HG02840 (cell line): ENCODE results near the gene PSMC3.

Source experiments
- ATAC-seq: cut with Tn5 transposase; IDR thresholded peaks from one replicate; pipeline ENCODE4 v1.9.1; 2021; ENCODE audit warnings: mild to moderate bottlenecking, moderate library complexity, moderate number of reproducible peaks; ENCODE audit not compliant: unreplicated experiment, low FRiP score

The PSMC3 gene

DNA sequence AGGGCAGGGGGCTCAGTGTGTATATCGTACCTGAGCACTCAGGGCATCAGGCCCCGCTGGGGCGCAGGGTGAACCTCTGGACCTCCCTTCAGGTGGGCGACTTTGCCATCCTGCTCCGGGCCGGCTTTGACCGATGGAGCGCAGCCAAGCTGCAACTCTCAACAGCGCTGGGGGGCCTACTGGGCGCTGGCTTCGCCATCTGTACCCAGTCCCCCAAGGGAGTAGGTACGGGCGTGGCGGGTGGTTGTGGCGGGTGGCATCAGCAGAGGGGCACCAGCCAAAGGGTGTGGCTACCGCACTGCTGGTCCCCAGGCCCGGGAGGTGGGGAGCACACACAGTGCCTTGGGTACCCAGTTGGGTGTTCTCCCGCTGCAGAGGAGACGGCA is 11.6 kb downstream of the PSMC3 start:
- ATAC-seq, result no peak

DNA sequence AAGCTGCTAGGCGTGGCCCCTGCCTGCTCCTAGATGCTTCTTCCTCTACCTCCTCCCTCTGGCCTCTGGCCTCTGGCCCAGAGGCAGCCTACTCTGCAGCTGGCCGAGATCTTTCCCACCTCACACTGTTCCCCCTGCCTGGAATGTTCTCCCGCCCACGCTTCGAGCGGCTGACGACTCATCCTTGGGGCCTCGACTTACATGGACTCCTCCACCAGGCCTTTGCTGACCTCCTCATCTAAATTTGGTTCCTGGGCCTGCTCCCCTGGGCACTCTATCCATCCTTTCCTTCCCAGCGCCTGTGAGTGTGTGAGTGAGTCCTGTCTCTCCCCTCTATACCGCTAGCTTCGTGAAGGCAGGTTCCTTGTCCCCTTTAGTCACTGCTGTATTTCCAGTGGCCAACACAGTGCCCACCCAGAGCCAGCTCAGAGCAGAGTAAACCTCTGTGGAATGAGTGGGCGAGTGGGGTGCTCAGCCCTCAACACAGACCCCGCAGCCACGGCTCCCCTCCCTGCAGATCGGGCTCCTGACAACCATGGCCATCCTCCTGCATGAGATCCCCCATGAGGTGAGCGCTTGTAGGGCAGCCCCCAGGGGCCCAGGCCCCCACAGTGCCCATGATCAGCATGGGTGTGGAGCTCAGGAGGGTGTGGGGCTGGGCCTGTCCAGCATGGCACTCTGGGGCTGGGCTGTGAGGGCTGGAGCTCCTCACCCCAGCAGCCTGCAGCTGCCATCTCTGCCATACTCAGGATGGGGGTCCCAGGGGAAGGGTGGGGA is 12.1 kb downstream of the PSMC3 start:
- ATAC-seq, result no peak

DNA sequence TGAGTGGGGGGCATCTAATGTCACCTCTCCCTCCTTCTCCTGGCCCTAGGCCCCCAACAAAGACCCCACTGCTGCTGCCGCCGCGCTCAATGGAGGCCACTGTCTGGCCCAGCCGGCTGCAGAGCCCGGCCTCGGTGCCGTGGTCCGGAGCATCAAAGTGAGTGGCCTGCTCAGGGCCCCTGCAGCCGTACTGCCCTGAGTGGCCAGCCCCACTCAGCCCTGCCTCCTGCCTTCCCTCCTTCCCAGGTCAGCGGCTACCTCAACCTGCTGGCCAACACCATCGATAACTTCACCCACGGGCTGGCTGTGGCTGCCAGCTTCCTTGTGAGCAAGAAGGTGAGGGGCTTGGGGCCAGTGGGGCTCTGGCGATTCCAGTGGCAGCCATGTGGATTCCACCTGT is 12.9 kb downstream of the PSMC3 start:
- no peak for ATAC-seq

- ATAC-seq, result no peak
Observed at GRCh38 chr11:47411884-47412746, 14.1 kb downstream of the PSMC3 start.

DNA sequence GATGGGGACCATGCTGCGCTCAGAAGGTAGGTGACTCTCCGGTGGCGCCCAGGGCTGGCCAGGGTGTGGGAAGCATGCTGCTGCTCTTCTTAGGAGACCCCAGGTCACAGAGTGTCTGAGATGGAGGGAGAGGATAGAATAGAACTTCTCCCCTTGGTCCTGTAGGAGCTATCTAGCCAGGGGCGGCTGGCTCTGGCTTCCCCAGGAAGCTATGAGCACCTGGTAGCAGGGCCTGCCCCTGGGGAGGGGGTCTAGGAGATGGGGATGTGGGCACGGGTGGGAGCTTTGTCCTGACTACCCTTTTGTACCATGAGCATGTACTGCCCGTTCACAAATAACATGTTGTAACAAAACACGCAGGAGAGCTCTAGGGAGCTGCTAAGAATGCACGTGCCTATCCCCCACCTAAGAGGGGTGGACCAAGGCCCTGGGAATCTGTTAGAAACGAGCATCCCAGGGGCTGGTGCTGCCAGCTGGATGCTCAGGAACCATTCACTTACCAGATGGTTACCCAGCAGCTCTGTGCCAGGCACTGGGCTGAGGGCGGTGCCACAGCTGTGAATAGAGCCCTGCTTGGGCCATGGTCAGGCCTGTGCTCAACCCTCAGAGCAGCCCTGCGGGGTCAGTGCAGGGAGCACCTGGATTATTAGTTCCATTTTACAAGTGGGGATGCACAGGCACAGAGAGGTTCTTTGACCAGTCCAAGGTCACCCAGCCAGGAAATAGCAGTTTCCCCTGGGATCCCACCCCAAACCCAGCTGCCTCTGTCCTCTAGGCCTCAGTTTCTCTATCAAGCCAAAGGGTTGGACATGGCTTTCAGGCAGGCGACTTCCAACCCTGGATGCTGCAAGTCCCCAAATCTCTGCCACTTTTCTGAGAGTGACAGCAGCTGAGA is 15.6 kb downstream of the PSMC3 start:
- ATAC-seq, result no peak

- ATAC-seq, result no peak
Observed at GRCh38 chr11:47409440-47410369, 16.5 kb downstream of the PSMC3 start.

GRCh38 chr11:47408598-47409439 is 17.4 kb downstream of the PSMC3 start:
- no peak for ATAC-seq

DNA sequence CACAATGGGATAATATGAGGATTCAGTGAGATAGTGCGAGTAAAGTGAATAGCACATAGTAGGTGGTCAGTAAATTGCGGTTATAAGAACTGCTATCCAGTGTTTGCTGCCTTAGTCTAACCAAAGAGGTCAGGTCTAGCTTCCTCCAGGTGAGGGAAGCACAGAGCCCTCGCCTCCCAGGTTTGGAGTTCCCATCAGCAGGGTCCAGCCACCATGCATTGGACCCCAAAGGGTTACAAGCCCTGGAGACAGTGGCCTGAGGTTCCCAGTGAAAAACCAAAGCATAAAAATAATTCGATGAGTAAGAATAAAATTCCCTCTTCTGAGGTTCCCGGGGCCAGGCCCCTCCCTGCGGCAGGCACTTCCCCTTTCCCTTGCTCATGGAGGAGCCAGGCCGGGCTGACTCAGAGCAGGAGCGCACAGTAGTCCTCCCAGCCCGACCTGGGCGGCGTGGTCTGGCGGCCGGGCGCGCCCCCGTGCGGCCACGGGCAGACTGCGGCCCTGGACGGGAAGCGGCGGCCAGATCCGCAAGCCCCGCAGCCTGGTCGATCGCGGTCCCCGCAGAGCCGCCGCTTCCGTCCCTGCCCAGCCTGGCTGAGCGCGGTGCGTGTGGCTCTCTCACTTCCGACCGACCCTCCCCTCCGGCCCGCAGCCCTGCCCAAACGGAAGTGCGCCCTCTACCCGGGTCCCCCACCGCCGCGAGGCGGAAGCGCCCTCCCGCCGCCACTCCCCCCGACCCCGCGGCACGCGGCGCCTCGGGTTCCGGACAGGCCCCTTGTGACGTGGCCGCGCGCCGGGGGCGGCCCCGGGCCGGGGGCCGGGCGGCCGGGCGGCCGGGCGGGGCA is 18.3 kb downstream of the PSMC3 start, which contains the start of gene SLC39A13:
SLC39A13 (plus strand) TSS at position 845 of the 845 bp plus-strand sequence. CDS start 1,505 bp downstream, outside the sequence.
- ATAC-seq, result peak; percentile 80

- ATAC-seq, result no peak
Observed at GRCh38 chr11:47406896-47407745, 19.1 kb downstream of the PSMC3 start.

- ATAC-seq, result no peak
Observed at GRCh38 chr11:47403571-47403970, 22.7 kb downstream of the PSMC3 start.

DNA sequence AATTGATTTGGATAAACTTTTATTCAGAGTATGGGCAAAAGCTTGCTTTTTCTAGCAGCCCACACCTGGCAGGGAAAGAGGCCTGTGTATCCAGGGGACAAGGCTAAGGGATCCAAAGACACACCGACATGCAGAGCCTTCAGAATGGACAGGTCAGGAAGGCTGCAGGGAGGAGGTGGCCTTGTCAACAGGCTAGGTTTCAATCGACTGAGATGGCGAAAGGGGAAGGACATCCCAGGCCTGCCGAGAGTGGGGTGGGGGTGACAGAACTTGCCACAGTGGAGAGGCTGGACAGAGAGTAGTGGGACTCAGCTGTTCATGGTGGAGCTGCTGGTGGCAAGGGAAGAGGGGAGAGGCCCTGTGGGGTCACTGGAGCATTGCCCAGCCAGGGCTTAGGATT is 23.1 kb downstream of the PSMC3 start:
- no peak for ATAC-seq

GRCh38 chr11:47400768-47401279 is 25.4 kb downstream of the PSMC3 start:
- peak; percentile 65 for ATAC-seq

GRCh38 chr11:47399860-47400767 is 26.1 kb downstream of the PSMC3 start:
- peak; percentile 49 for ATAC-seq

DNA sequence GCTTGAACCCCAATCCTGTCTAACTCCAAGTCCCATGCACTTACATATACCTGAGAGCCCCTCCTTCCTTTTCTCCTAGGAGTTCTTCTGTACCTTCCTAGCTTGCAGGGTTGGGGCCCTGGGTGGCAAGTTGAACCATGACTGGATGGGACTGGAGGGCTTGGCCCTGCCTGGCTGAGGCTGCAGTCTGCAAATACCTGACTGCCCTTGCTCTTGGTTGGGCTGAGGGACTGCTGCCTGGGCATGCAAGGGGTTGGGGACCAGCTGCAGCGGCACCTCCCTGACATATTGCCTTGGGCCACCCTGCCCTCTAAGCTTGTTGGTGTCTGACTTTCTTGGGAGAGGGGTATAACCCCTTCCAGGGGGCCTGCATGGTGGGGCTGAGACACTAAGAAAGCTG is 27.7 kb downstream of the PSMC3 start:
- no peak for ATAC-seq

GRCh38 chr11:47398011-47398410 is 28.2 kb downstream of the PSMC3 start:
- no peak for ATAC-seq

DNA sequence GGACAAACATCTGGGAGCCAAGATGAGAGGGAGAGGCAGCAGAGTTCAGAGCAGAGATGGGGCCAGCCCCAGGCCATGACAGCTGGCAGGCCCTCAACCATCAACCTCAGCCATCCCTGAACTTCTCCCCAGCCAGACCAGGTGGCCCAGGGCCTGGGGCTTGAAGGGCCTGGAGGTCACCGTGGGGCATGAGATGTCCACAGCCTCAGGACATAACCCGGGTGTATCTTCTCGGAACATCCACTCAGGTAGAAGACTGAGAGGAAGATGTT is 30.3 kb downstream of the PSMC3 start:
- no peak for ATAC-seq
